ENCODE results near the gene PCLAF.
"Not testable (repeated sequence)": the region's sequence is repeated elsewhere in the genome, so short reads cannot be mapped to it uniquely, and the experiment has no call there.

PCLAF gene

GRCh38 chr15:64381000-64381751 is at the start of gene PCLAF:
PCLAF (minus strand) TSS chr15:64381441; CDS start chr15:64381371, 70 bp downstream.
- DNase-seq, result peak; percentile 97

- DNase-seq, result peak; percentile 63
These were observed 48.9 kb upstream of the PCLAF start for GRCh38 chr15:64430000-64430735.

GRCh38 chr15:64429448-64429847 is 48.2 kb upstream of the PCLAF start:
- DNase-seq, result no peak

GRCh38 chr15:64426845-64427465 is 45.7 kb upstream of the PCLAF start:
- peak; percentile 51 for DNase-seq

- DNase-seq, result no peak
These were observed 44.0 kb upstream of the PCLAF start for GRCh38 chr15:64425221-64425620.

- no peak for DNase-seq
These were observed 42.7 kb upstream of the PCLAF start for GRCh38 chr15:64423970-64424369.

- no peak for DNase-seq
These were observed 41.5 kb upstream of the PCLAF start for GRCh38 chr15:64422697-64423096.

GRCh38 chr15:64412216-64412615 is 31.0 kb upstream of the PCLAF start:
- DNase-seq, result no peak

- DNase-seq, result no peak
These were observed 19.3 kb upstream of the PCLAF start for GRCh38 chr15:64400583-64400982.

- no peak for DNase-seq
These were observed 17.3 kb upstream of the PCLAF start for GRCh38 chr15:64398575-64398974.

GRCh38 chr15:64396789-64397188 is 15.5 kb upstream of the PCLAF start:
- no peak for DNase-seq

- not testable (repeated sequence) for DNase-seq
These were observed 11.2 kb upstream of the PCLAF start for GRCh38 chr15:64392471-64392870.

- DNase-seq, result no peak
These were observed 7.8 kb upstream of the PCLAF start for GRCh38 chr15:64389036-64389435.

- peak; percentile 97 for DNase-seq
These were observed 6.4 kb upstream of the PCLAF start, which contains the start of gene TRIP4 for GRCh38 chr15:64387562-64388168. TRIP4 (plus strand) TSS chr15:64387836; CDS start chr15:64387864, 28 bp downstream.

GRCh38 chr15:64386291-64386690 is 5.0 kb upstream of the PCLAF start:
- DNase-seq, result no peak

GRCh38 chr15:64383760-64384159 is 2.5 kb upstream of the PCLAF start:
- no peak for DNase-seq

- not testable (repeated sequence) for DNase-seq
These were observed 941 bp downstream of the PCLAF start for GRCh38 chr15:64380130-64380870.

GRCh38 chr15:64379216-64379960 is 1.9 kb downstream of the PCLAF start:
- DNase-seq, result no peak

GRCh38 chr15:64373360-64373759 is 7.9 kb downstream of the PCLAF start:
- no peak for DNase-seq

GRCh38 chr15:64371383-64371782 is 9.9 kb downstream of the PCLAF start:
- DNase-seq, result not testable (repeated sequence)

- DNase-seq, result no peak
These were observed 12.1 kb downstream of the PCLAF start for GRCh38 chr15:64369078-64369607.
